HAP-1 (cell line): ENCODE data around the gene IDNK.

Experiments used
- DNase-seq, 2 experiments: peaks; one replicate each; pipeline ENCODE4 v3.0.0-alpha.2; 2016 to 2020; ENCODE audit warnings: low spot score in 2 of 2
- H3K27me3 ChIP-seq: fragments of 250-450 bp; sonication (Bioruptor Pico); 2 replicates; pipeline ENCODE4 v1.5.1; 2020; ENCODE audit warnings: low read depth, mild to moderate bottlenecking, moderate library complexity
- H3K36me3 ChIP-seq: fragments of 250-450 bp; sonication (Bioruptor Pico); replicated peaks from 2 replicates; pipeline ENCODE4 v1.5.1; 2020; ENCODE audit warnings: mild to moderate bottlenecking
- H3K4me1 ChIP-seq: fragments of 250-450 bp; sonication (Bioruptor Pico); 2 replicates; pipeline ENCODE4 v1.5.1; 2020; ENCODE audit warnings: mild to moderate bottlenecking
- H3K4me3 ChIP-seq: fragments of 250-450 bp; sonication (Bioruptor Pico); 2 replicates; pipeline ENCODE4 v1.5.1; 2020; ENCODE audit warnings: mild to moderate bottlenecking, moderate library complexity
- H3K9me3 ChIP-seq: fragments of 250-450 bp; sonication (Bioruptor Pico); 2 replicates; pipeline ENCODE4 v1.5.1; 2020; ENCODE audit warnings: mild to moderate bottlenecking, moderate library complexity
- in situ Hi-C: fragments of 300-500 bp; cut with MboI; formaldehyde crosslinking; loops from 3 replicates; pipeline ENCODE4 v1.14.3; 2020; ENCODE audit warnings: low sequenced_read_pairs, inconsistent platforms, mixed read lengths

IDNK gene

GRCh38 chr9:83620841-83621636 is 1.9 kb upstream of the IDNK start:
- no peak overlapping the region for H3K4me3 ChIP-seq
- H3K9me3 ChIP-seq = no peaks in the 10 kb centered on the region
- peaks cover 3% of the 10 kb centered on the region for H3K4me1 ChIP-seq
- no peaks in the 10 kb centered on the region for H3K36me3 ChIP-seq
- H3K27me3 ChIP-seq = no peaks in the 10 kb centered on the region
- peak; percentile 45 to 65 for DNase-seq
- in situ Hi-C loops = no loop called here

GRCh38 chr9:83622433-83622938 is 457 bp upstream of the IDNK start:
- Histone ChIP-seq H3K4me1 (peaks cover 3% of the 10 kb centered on the region), H3K9me3 (no peaks in the 10 kb centered on the region), H3K4me3 (peak overlapping the region; percentile 61), H3K27me3 (no peaks in the 10 kb centered on the region), H3K36me3 (no peaks in the 10 kb centered on the region; the same call in 1 of the 2 replicates)
- in situ Hi-C loops = no loop called here
- DNase-seq = no peak

DNA sequence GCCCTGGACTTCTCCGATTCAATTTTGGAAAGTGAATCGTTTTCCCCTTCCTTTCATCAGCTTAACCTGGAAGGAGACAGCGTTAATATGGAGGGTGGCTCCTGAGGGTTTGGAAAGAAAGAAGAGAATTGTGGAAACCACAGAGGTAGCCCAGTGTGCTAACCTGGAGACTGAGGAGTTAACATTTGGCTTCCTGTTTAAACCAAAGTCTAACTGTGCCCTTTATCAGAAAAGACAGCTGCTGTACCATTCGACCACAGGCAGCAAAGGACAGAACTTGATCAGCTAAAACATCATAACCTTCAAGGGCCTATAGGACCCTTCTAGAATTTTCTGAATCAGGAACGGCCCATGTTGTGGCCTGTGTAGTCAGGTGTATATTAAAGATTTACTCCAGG is 735 bp downstream of the IDNK start:
- in situ Hi-C loops = no loop called here

DNA sequence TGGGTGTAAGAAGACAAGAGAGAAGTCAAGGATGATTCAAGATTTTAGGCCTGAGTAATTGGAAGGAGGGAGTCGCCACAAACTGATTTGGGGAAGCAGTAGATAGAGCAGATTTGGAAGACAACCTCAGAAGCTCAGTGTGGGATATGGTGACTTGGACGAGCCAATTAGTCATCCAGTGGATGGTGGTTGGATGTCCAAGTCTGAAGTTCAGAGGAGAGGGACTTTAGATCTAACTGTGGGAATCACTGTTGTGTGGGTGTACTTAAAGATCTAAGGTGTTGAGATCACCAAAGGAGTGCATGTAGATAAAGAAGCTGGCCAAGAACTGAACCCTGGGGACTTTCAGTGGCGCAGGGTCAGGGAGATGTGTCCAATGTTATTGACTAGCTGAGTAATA is 2.2 kb downstream of the IDNK start:
- H3K36me3 ChIP-seq = no peaks in the 10 kb centered on the region; the same call in none of the 2 replicates
- H3K27me3 ChIP-seq = no peaks in the 10 kb centered on the region
- no peaks in the 10 kb centered on the region for H3K9me3 ChIP-seq
- peaks cover 3% of the 10 kb centered on the region for H3K4me1 ChIP-seq
- in situ Hi-C loops = loop anchor here (25.0 kb wide), 1 partner anchor 287 kb away; the partner anchor contains the start of gene KIF27
- no peak for DNase-seq
- H3K4me3 ChIP-seq = no peak overlapping the region

More for the DNA sequence above, 735 bp downstream of the IDNK start:
- H3K36me3 ChIP-seq = no peaks in the 10 kb centered on the region; the same call in none of the 2 replicates
- H3K27me3 ChIP-seq = no peaks in the 10 kb centered on the region
- H3K4me3 ChIP-seq = peak overlapping the region; percentile 61
- H3K9me3 ChIP-seq = no peaks in the 10 kb centered on the region
- DNase-seq = no peak
- H3K4me1 ChIP-seq = peaks cover 3% of the 10 kb centered on the region

DNA sequence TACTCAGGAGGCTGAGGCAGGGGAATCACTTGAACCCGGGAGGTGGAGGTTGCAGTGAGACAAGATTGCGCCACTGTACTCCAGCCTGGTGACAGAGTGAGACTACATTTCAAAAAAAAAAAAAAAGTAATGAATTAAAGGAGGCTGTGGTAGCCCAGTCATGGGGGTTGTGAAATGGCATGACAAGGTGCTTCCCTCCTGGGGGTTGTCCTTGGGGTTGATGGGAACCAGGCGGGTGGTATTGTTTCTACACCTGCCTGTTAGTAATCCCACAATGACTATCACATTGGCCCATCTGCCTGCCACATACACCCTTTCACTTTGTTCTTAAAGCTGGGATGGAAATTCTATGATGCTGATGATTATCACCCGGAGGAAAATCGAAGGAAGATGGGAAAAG is 5.6 kb downstream of the IDNK start:
- no peaks in the 10 kb centered on the region; the same call in none of the 2 replicates for H3K36me3 ChIP-seq
- no peak overlapping the region for H3K4me3 ChIP-seq
- in situ Hi-C loops = loop anchor here (25.0 kb wide), 1 partner anchor 284 kb away; the partner anchor contains the start of gene KIF27
- no peaks in the 10 kb centered on the region for H3K9me3 ChIP-seq
- peaks cover 5% of the 10 kb centered on the region for H3K4me1 ChIP-seq
- DNase-seq = no peak
- no peaks in the 10 kb centered on the region for H3K27me3 ChIP-seq

DNA sequence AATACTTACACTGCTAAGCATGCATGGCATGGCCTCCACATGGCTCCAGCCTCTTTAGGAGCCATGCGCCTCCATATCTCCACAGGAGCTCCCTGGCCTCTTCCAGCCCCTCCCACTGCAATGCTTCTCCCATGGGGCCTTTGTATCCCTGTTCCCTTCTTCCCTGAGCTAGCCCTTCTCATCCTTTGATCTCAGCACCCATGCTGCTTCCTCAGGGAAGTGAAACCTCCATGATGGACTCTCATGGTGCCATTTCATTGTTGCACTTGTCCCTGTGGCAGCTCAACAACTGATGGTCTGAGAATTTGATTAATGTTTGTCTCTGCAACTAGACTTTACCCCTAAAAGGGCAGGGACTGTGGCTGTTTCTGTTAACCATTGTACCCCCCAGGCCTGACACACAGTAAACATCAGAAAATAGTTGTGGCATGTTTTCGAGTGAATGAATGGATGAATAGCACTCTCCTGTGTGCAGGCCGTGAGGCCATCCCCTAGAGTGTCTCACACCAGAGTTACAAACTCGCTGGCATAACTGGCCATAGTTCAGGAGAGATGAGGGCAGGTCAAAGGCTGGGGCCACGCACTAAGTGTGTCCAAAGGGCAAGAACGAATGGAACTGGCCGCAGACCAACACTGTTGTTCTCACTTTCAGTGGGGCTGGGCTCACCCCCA is 6.6 kb downstream of the IDNK start:
- no peak for DNase-seq
- Histone ChIP-seq H3K9me3 (no peaks in the 10 kb centered on the region), H3K4me1 (peaks cover 5% of the 10 kb centered on the region), H3K4me3 (no peak overlapping the region), H3K27me3 (no peaks in the 10 kb centered on the region), H3K36me3 (no peaks in the 10 kb centered on the region; the same call in none of the 2 replicates)
- in situ Hi-C loops = loop anchor here (25.0 kb wide), 1 partner anchor 283 kb away; the partner anchor contains the start of gene KIF27

DNA sequence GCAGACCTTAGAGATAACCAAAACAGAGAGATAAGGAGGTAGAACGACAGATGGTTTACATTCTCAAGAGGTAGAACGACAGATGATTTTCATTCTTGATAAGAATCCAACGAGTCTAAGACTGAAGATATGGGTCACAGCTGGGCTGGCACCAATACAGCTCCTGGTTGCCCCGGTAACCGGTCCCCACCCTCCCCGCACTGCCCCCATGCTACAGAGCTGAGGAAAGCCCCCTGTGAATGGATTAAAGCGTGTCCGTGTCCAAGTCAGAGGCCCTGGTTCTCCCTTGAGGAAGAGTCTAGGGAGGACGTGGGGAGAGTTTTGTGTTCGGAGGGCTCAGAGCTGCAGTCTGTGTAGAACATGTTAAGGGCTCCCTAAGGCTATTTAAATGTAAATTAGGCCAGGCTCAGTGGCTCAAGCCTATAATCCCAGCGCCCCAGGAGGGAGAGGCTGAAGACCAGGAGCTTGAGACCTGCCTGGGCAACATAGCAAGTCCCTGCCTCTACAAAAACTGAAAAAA is 8.1 kb downstream of the IDNK start:
- no peaks in the 10 kb centered on the region for H3K27me3 ChIP-seq
- no peaks in the 10 kb centered on the region for H3K9me3 ChIP-seq
- peaks cover 5% of the 10 kb centered on the region for H3K4me1 ChIP-seq
- in situ Hi-C loops = loop anchor here (25.0 kb wide), 1 partner anchor 281 kb away; the partner anchor contains the start of gene KIF27
- H3K4me3 ChIP-seq = no peak overlapping the region
- no peaks in the 10 kb centered on the region; the same call in none of the 2 replicates for H3K36me3 ChIP-seq
- DNase-seq = peak; percentile 85 to 88

- H3K27me3 ChIP-seq = no peaks in the 10 kb centered on the region
- H3K4me3 ChIP-seq = no peak overlapping the region
- no peak for DNase-seq
- no peaks in the 10 kb centered on the region; the same call in none of the 2 replicates for H3K36me3 ChIP-seq
- H3K9me3 ChIP-seq = no peaks in the 10 kb centered on the region
- peaks cover 5% of the 10 kb centered on the region for H3K4me1 ChIP-seq
- in situ Hi-C loops = loop anchor here (25.0 kb wide), 1 partner anchor 279 kb away; the partner anchor contains the start of gene KIF27
Observed at GRCh38 chr9:83633255-83633654, 10.3 kb downstream of the IDNK start.

GRCh38 chr9:83633676-83634075 is 10.7 kb downstream of the IDNK start:
- H3K4me3 ChIP-seq = no peak overlapping the region
- in situ Hi-C loops = loop anchor here (25.0 kb wide), 1 partner anchor 279 kb away; the partner anchor contains the start of gene KIF27
- no peaks in the 10 kb centered on the region; the same call in none of the 2 replicates for H3K36me3 ChIP-seq
- H3K4me1 ChIP-seq = peaks cover 5% of the 10 kb centered on the region
- DNase-seq = no peak
- no peaks in the 10 kb centered on the region for H3K27me3 ChIP-seq
- no peaks in the 10 kb centered on the region for H3K9me3 ChIP-seq

DNA sequence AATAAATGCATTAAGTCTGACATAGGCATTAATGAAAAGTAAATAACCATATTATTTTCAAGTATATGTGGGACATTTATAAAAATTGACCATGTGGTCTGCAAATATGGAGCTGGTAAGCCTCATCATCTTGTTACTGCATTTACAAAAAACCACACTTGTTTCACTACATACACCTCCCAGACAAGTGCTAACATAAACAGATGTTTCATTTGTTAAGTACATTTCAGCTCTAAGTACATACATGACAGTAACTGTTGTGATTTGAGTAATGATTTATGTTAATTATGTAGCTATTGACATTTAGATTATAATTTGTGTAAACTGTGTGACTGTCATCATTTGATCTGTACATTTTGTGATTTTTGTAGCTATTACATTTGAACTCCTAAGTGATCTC is 13.9 kb downstream of the IDNK start:
- Histone ChIP-seq H3K4me3 (no peak overlapping the region), H3K9me3 (no peaks in the 10 kb centered on the region), H3K27me3 (no peaks in the 10 kb centered on the region), H3K4me1 (no peaks in the 10 kb centered on the region; the same call in 1 of the 2 replicates), H3K36me3 (no peaks in the 10 kb centered on the region)
- in situ Hi-C loops = loop anchor here (25.0 kb wide), 1 partner anchor 275 kb away; the partner anchor contains the start of gene KIF27
- no peak for DNase-seq

DNA sequence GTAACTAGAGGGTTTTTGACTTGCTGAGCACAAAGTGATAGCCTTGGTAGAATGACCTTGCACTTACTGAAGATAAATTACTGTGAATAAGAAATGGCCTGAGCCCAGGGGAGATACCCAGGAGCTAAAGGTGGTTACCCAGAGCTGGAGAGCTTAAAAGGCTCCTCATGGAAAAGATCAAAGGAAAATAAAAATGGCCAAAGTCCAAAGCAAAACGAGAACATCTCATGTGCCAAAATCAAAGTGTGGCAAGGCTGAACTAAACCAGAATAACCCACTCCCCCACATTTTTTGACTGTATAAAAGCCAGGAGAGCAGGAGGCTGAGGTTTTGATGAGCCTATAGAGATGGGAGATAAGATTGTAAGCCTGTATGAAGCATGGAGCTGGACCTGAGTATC is 14.4 kb downstream of the IDNK start:
- no peaks in the 10 kb centered on the region for H3K27me3 ChIP-seq
- DNase-seq = no peak
- in situ Hi-C loops = loop anchor here (25.0 kb wide), 1 partner anchor 275 kb away; the partner anchor contains the start of gene KIF27
- no peaks in the 10 kb centered on the region for H3K9me3 ChIP-seq
- H3K4me3 ChIP-seq = no peak overlapping the region
- no peaks in the 10 kb centered on the region; the same call in 1 of the 2 replicates for H3K4me1 ChIP-seq
- H3K36me3 ChIP-seq = no peaks in the 10 kb centered on the region

DNA sequence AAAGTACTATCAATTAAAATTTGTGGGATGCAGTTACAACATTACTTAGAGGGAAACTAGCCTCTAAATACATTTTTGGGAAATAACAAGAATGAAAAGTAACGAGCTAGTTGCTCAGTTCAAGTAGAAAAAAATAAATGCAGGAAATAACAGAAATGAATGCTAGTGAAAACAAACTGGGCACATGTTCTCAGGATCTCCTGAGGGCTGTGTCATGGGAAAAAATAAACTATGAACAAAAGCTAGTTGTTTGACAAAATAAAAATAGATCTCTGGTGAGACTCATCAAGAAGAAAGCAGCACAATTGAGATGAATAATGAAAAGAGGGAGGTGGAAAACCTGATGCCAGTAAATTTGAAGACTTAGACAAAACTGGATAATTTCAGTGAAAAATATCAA is 16.3 kb downstream of the IDNK start:
- DNase-seq = no peak

GRCh38 chr9:83642793-83643192 is 19.9 kb downstream of the IDNK start:
- in situ Hi-C loops = loop anchor here (25.0 kb wide), 1 partner anchor 270 kb away; the partner anchor contains the start of gene KIF27
- no peak for DNase-seq
- H3K4me1 ChIP-seq = no peaks in the 10 kb centered on the region
- H3K9me3 ChIP-seq = no peaks in the 10 kb centered on the region
- H3K27me3 ChIP-seq = no peaks in the 10 kb centered on the region
- H3K36me3 ChIP-seq = no peaks in the 10 kb centered on the region
- H3K4me3 ChIP-seq = no peak overlapping the region

More for the DNA sequence above, 16.3 kb downstream of the IDNK start:
- in situ Hi-C loops = loop anchor here (25.0 kb wide), 1 partner anchor 273 kb away; the partner anchor contains the start of gene KIF27
- Histone ChIP-seq H3K9me3 (no peaks in the 10 kb centered on the region), H3K36me3 (no peaks in the 10 kb centered on the region), H3K27me3 (no peaks in the 10 kb centered on the region), H3K4me3 (no peak overlapping the region), H3K4me1 (no peaks in the 10 kb centered on the region; the same call in 1 of the 2 replicates)
